Lower leg skin (tissue), 3 donors: ENCODE data around the gene SCAP.

Experiments used
- POLR2A ChIP-seq, 2 donors: fragments of 450-650 bp; IDR thresholded peaks; one replicate each; pipeline ENCODE4 v1.6.1; 2016 to 2017; ENCODE audit warnings: antibody characterized with exemption in 2 of 2, mild to moderate bottlenecking in 1 of 2, moderate library complexity in 1 of 2
- TF ChIP-seq, protein P1 (sequence below), 3 donors: fragments of 450-650 bp; IDR thresholded peaks; one replicate each; pipeline ENCODE4 v1.5.1; 2016; ENCODE audit warnings: antibody characterized with exemption in 3 of 3, mild to moderate bottlenecking in 3 of 3, moderate library complexity in 2 of 3

- no peak for TF ChIP-seq POLR2A (IDR thresholded peaks at IDR 0.05)
- TF ChIP-seq, protein P1, sequence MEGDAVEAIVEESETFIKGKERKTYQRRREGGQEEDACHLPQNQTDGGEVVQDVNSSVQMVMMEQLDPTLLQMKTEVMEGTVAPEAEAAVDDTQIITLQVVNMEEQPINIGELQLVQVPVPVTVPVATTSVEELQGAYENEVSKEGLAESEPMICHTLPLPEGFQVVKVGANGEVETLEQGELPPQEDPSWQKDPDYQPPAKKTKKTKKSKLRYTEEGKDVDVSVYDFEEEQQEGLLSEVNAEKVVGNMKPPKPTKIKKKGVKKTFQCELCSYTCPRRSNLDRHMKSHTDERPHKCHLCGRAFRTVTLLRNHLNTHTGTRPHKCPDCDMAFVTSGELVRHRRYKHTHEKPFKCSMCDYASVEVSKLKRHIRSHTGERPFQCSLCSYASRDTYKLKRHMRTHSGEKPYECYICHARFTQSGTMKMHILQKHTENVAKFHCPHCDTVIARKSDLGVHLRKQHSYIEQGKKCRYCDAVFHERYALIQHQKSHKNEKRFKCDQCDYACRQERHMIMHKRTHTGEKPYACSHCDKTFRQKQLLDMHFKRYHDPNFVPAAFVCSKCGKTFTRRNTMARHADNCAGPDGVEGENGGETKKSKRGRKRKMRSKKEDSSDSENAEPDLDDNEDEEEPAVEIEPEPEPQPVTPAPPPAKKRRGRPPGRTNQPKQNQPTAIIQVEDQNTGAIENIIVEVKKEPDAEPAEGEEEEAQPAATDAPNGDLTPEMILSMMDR (IDR thresholded peaks at IDR 0.05) = no peak
Observed at GRCh38 chr3:47416041-47416440, 59.7 kb downstream of the SCAP start.
